Thyroid gland (tissue), 4 donors: ENCODE measurements around the gene MED9. TPM values are rescaled to one million over a fixed set of nuclear protein-coding genes. Genes with fewer than 3 reads are reported as not detected.

Experiments
- DNase-seq, 2 donors: peaks; one replicate each; pipeline ENCODE4 v3.0.0-alpha.2; 2019
- H3K27ac ChIP-seq, 3 donors: fragments of 200-600 bp; sonication (generic); 1 replicate in 2 of 3; 2 replicates in 1 of 3; pipeline ENCODE4 v1.5.1; 2016 to 2019; ENCODE audit warnings: mild to moderate bottlenecking in 1 of 3, moderate library complexity in 1 of 3
- H3K27me3 ChIP-seq: fragments of 200-600 bp; sonication (generic); one replicate; pipeline ENCODE4 v1.5.1; 2019
- H3K36me3 ChIP-seq, 2 donors: fragments of 200-600 bp; sonication (generic); one replicate each; pipeline ENCODE4 v1.5.1; 2016 to 2019
- H3K4me1 ChIP-seq, 2 donors: fragments of 200-600 bp; sonication (generic); one replicate each; pipeline ENCODE4 v1.5.1; 2017 to 2019
- H3K4me3 ChIP-seq, 3 donors: fragments of 200-600 bp; sonication (generic); replicated peaks in 1 of 3; 1 replicate in 2 of 3; 2 replicates in 1 of 3; pipeline ENCODE4 v1.5.1; 2016; ENCODE audit warnings: mild to moderate bottlenecking in 1 of 3
- H3K9me3 ChIP-seq: fragments of 200-600 bp; sonication (generic); one replicate; pipeline ENCODE4 v1.5.1; 2017
- CTCF ChIP-seq, 6 experiments: fragments of 200-600 bp in 3 of 6; fragments of 450-650 bp in 3 of 6; sonication (generic) in 3 of 6; IDR thresholded peaks; one replicate each; pipeline ENCODE4 v1.5.1; 2016 to 2019; ENCODE audit warnings: antibody characterized with exemption in 6 of 6, mild to moderate bottlenecking in 2 of 6, inconsistent platforms in 1 of 6, moderate library complexity in 1 of 6
- POLR2A ChIP-seq, 2 donors: fragments of 450-650 bp; IDR thresholded peaks; one replicate each; pipeline ENCODE4 v1.6.1; 2017; ENCODE audit warnings: antibody characterized with exemption in 2 of 2, mild to moderate bottlenecking in 2 of 2, moderate library complexity in 1 of 2
- WGBS, 2 donors: methylation state at CpG; one replicate each; pipeline ENCODE4 v1.1.5; 2017; 5-methylcytosine and 5-hydroxymethylcytosine counted together
- intact Hi-C: fragments of 100-400 bp; cut with DNase I; formaldehyde crosslinking; loops from one replicate; pipeline ENCODE4 v1.15.1; 2023
- total RNA-seq, 4 donors: library from RNA; depleted of rRNA; stranded (reverse); fragments of >200 nt; gene quantifications; one replicate each; pipeline ENCODE4 v1.2.3, GENCODE V29; 2016

Gene MED9
- total RNA-seq, 4 donors from 2014 or later = 27.9 to 35.4 (median 30.8) TPM

GRCh38 chr17:17474341-17474740, 2.5 kb upstream of the MED9 start:
- DNase-seq = no peak
- no peaks in the 10 kb centered on the region for H3K9me3 ChIP-seq
- H3K4me3 ChIP-seq = no peak overlapping the region
- H3K27ac ChIP-seq = no peak overlapping the region
- no peaks in the 10 kb centered on the region for H3K27me3 ChIP-seq
- whole genome bisulfite sequencing, 2 donors = 65 to 80% methylated on average over 7 of the region's 7 CpGs
- intact Hi-C loops = loop anchor here (10.0 kb wide), 1 partner anchor 60 kb away; no protein-coding TSS in a partner anchor
- H3K4me1 ChIP-seq = peaks cover 20 to 22% of the 10 kb centered on the region in 2 donors
- no peak for TF ChIP-seq CTCF (IDR thresholded peaks at IDR 0.05)
- TF ChIP-seq POLR2A (IDR thresholded peaks at IDR 0.05) = no peak
- no peaks in the 10 kb centered on the region for H3K36me3 ChIP-seq

- Histone ChIP-seq H3K27me3 (no peaks in the 10 kb centered on the region), H3K9me3 (no peaks in the 10 kb centered on the region), H3K4me1 (peaks cover 31% of the 10 kb centered on the region in 2 donors), H3K27ac (no peak overlapping the region), H3K36me3 (no peaks in the 10 kb centered on the region), H3K4me3 (no peak overlapping the region)
- no peak for DNase-seq
- intact Hi-C loops = loop anchor here (10.0 kb wide), 1 partner anchor 64 kb away; no protein-coding TSS in a partner anchor
- 96% methylated on average over 3 of the region's 3 CpGs for WGBS, 2 donors
- TF ChIP-seq CTCF (IDR thresholded peaks at IDR 0.05) = no peak
- no peak for TF ChIP-seq POLR2A (IDR thresholded peaks at IDR 0.05)
Observed at GRCh38 chr17:17479209-17479608, 2.4 kb downstream of the MED9 start.

GRCh38 chr17:17480593-17481148, 3.9 kb downstream of the MED9 start:
- Histone ChIP-seq H3K27ac (no peak overlapping the region), H3K4me3 (no peak overlapping the region), H3K27me3 (no peaks in the 10 kb centered on the region), H3K9me3 (no peaks in the 10 kb centered on the region), H3K36me3 (no peaks in the 10 kb centered on the region), H3K4me1 (peaks cover 31% of the 10 kb centered on the region in 2 donors)
- TF ChIP-seq POLR2A (IDR thresholded peaks at IDR 0.05) (no peak), CTCF (IDR thresholded peaks at IDR 0.05) (no peak)
- 81 to 82% methylated on average over 6 of the region's 6 CpGs for WGBS, 2 donors
- no peak for DNase-seq
- intact Hi-C loops = no loop called here

- intact Hi-C loops = no loop called here
- no peak for DNase-seq
- WGBS, 2 donors = 83 to 88% methylated on average over 5 of the region's 5 CpGs
- H3K4me3 ChIP-seq = no peak overlapping the region
- no peaks in the 10 kb centered on the region for H3K9me3 ChIP-seq
- H3K27ac ChIP-seq = no peak overlapping the region
- H3K36me3 ChIP-seq = no peaks in the 10 kb centered on the region
- H3K4me1 ChIP-seq = peaks cover 31% of the 10 kb centered on the region in 2 donors
- TF ChIP-seq POLR2A (IDR thresholded peaks at IDR 0.05) (no peak), CTCF (IDR thresholded peaks at IDR 0.05) (no peak)
- no peaks in the 10 kb centered on the region for H3K27me3 ChIP-seq
Observed at GRCh38 chr17:17481860-17482259, 5.1 kb downstream of the MED9 start.

GRCh38 chr17:17484451-17484899, 7.7 kb downstream of the MED9 start:
- H3K4me3 ChIP-seq = no peak overlapping the region
- no peaks in the 10 kb centered on the region for H3K27me3 ChIP-seq
- no peaks in the 10 kb centered on the region for H3K9me3 ChIP-seq
- H3K36me3 ChIP-seq = peaks cover 6 to 8% of the 10 kb centered on the region in 2 donors
- DNase-seq = no peak
- no peak overlapping the region for H3K27ac ChIP-seq
- peaks cover 8 to 10% of the 10 kb centered on the region in 2 donors for H3K4me1 ChIP-seq
- no peak for TF ChIP-seq CTCF (IDR thresholded peaks at IDR 0.05)
- no peak for TF ChIP-seq POLR2A (IDR thresholded peaks at IDR 0.05)
- intact Hi-C loops = no loop called here
- WGBS, 2 donors = 69 to 76% methylated on average over 12 of the region's 12 CpGs
